Testis (tissue), 3 donors: ENCODE measurements around the gene HIF1A. TPM values are rescaled to one million over a fixed set of nuclear protein-coding genes. Genes with fewer than 3 reads are reported as not detected.

Experiments
- DNase-seq: peaks from one replicate; pipeline ENCODE4 v3.0.0-alpha.2; 2019
- H3K27ac ChIP-seq, 2 donors: fragments of 200-600 bp; sonication (generic); one replicate each; pipeline ENCODE4 v1.5.1; 2019
- H3K27me3 ChIP-seq: fragments of 200-600 bp; sonication (generic); one replicate; pipeline ENCODE4 v1.5.1; 2019
- H3K36me3 ChIP-seq: fragments of 200-600 bp; sonication (generic); one replicate; pipeline ENCODE4 v1.5.1; 2017; ENCODE audit warnings: low read depth; ENCODE audit errors: missing control alignments
- H3K4me1 ChIP-seq: fragments of 200-600 bp; sonication (generic); one replicate; pipeline ENCODE4 v1.5.1; 2019
- H3K4me3 ChIP-seq, 2 donors: fragments of 200-600 bp; sonication (generic); one replicate each; pipeline ENCODE4 v1.5.1; 2017 to 2019
- H3K9me3 ChIP-seq: fragments of 200-600 bp; sonication (generic); one replicate; pipeline ENCODE4 v1.5.1; 2017
- CTCF ChIP-seq, 3 experiments: fragments of 450-650 bp in 2 of 3; fragments of 200-600 bp in 1 of 3; sonication (generic) in 1 of 3; IDR thresholded peaks; one replicate each; pipeline ENCODE4 v1.5.1; 2016 to 2019; ENCODE audit warnings: antibody characterized with exemption in 3 of 3, mild to moderate bottlenecking in 2 of 3, moderate library complexity in 1 of 3
- POLR2A ChIP-seq: fragments of 450-650 bp; IDR thresholded peaks from one replicate; pipeline ENCODE4 v1.6.1; 2017; ENCODE audit warnings: antibody characterized with exemption, mild to moderate bottlenecking, moderate library complexity
- WGBS, 2 donors: methylation state at CpG; one replicate each; pipeline ENCODE4 v1.1.5; 2018; 5-methylcytosine and 5-hydroxymethylcytosine counted together
- intact Hi-C: fragments of 100-400 bp; cut with DNase I; formaldehyde crosslinking; loops from one replicate; pipeline ENCODE4 v1.15.1; 2023; ENCODE audit warnings: low total_unique reads
- polyA plus RNA-seq: library from polyadenylated mRNA; stranded (reverse); fragments of 350-450 nt; fragmentation: Illumina TruSeq; extraction: RNeasy Lipid Tissue Mini Kit (QIAGEN cat#74804); gene quantifications from one replicate; pipeline ENCODE4 v1.2.3, GENCODE V29; 2014; ENCODE audit warnings: low read depth, low replicate concordance; ENCODE audit not compliant: insufficient read depth
- total RNA-seq, 2 donors: library from RNA; depleted of rRNA; stranded (reverse); fragments of >200 nt; gene quantifications; one replicate each; pipeline ENCODE4 v1.2.3, GENCODE V29; 2016

Gene HIF1A
- total and polyA plus RNA-seq, 3 donors from 2014 or later: 63.1 to 140 (median 105) TPM

GRCh38 chr14:61649283-61649682, 46.0 kb upstream of the HIF1A start:
- DNase-seq: no peak
- WGBS, 2 donors: 90 to 91% methylated on average over 4 of the region's 4 CpGs
- Histone ChIP-seq H3K27ac (no peak overlapping the region), H3K4me3 (no peak overlapping the region), H3K9me3 (no peaks in the 10 kb centered on the region), H3K4me1 (peaks cover 3% of the 10 kb centered on the region), H3K36me3 (no peaks in the 10 kb centered on the region), H3K27me3 (no peaks in the 10 kb centered on the region)
- TF ChIP-seq CTCF (IDR thresholded peaks at IDR 0.05) (no peak), POLR2A (no peak)
- intact Hi-C loops: no loop called here

- no peak for DNase-seq
- Histone ChIP-seq H3K36me3 (no peaks in the 10 kb centered on the region), H3K27ac (no peak overlapping the region), H3K4me1 (peaks cover 3% of the 10 kb centered on the region), H3K4me3 (no peak overlapping the region), H3K9me3 (no peaks in the 10 kb centered on the region), H3K27me3 (no peaks in the 10 kb centered on the region)
- 91 to 93% methylated on average over 4 of the region's 4 CpGs for WGBS, 2 donors
- intact Hi-C loops: no loop called here
- TF ChIP-seq CTCF (IDR thresholded peaks at IDR 0.05) (no peak), POLR2A (no peak)
These were observed 44.0 kb upstream of the HIF1A start for GRCh38 chr14:61651355-61651754.

GRCh38 chr14:61652526-61653262, 42.6 kb upstream of the HIF1A start:
- whole genome bisulfite sequencing, 2 donors: 52 to 55% methylated on average over 5 of the region's 5 CpGs
- Histone ChIP-seq H3K27ac (no peak overlapping the region), H3K4me3 (no peak overlapping the region), H3K36me3 (no peaks in the 10 kb centered on the region), H3K9me3 (no peaks in the 10 kb centered on the region), H3K4me1 (peaks cover 3% of the 10 kb centered on the region), H3K27me3 (no peaks in the 10 kb centered on the region)
- no peak for DNase-seq
- intact Hi-C loops: no loop called here
- TF ChIP-seq POLR2A: no peak
- no peak for TF ChIP-seq CTCF (IDR thresholded peaks at IDR 0.05)

GRCh38 chr14:61653507-61653906, 41.8 kb upstream of the HIF1A start:
- WGBS, 2 donors: 24 to 29% methylated on average over 6 of the region's 6 CpGs

More at GRCh38 chr14:61653507-61653906, 41.8 kb upstream of the HIF1A start:
- intact Hi-C loops: no loop called here
- peak; percentile 36 for DNase-seq
- TF ChIP-seq POLR2A (no peak), CTCF (IDR thresholded peaks at IDR 0.05) (no peak)
- Histone ChIP-seq H3K4me3 (no peak overlapping the region), H3K27ac (no peak overlapping the region), H3K36me3 (no peaks in the 10 kb centered on the region), H3K9me3 (no peaks in the 10 kb centered on the region), H3K4me1 (peaks cover 3% of the 10 kb centered on the region), H3K27me3 (no peaks in the 10 kb centered on the region)
